ENCODE results near the gene TNF.
"Not testable (repeated sequence)": the region's sequence is repeated elsewhere in the genome, so short reads cannot be mapped to it uniquely, and the experiment has no call there.

Gene TNF

DNA sequence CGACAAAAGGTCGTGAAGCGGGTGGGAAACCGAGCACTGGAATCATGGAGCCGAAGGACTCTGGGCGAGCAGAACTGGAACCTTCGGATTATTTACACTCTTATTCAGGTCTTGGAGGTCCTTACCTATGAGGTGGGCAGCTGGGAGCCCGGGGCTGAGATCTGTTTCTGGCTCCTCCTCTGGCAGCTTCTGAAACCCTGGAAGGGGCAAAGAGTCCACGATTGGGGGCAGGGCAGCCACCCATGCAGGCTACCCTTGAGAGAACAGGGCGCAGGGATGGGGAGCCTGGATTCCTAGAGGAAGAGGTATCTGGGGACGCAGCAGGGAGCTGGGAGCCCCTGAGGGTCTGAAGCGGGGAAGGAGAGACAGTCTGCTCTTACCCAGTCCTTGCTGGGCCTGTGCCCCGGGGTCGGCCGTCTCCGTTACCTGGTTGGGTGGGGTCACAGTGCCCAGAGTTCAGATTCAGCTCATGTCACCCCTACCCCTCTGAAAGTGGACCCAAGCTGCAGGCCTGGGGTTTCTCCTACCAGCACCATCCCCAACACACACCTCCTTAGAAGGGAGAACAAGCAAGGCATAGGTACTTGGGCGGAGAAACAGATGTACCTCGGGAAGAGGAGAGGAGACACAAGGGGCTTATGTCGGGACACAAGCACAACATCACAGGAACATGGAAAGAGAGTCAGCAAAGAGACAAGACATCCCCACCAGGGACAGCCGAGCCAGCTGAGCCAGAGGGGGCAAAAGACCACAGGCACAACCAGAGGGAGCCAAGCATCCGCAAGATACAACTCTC is 6.3 kb downstream of the TNF start:
- peaks cover 5% of the 10 kb centered on the region for H3K4me1 ChIP-seq (ENCODE audit: control insufficient read depth, insufficient read depth, low read length, unreplicated experiment)
- peak overlapping the region; percentile 98 for H3K4me3 ChIP-seq (ENCODE audit: low read depth, low read length)
- peaks cover 4% of the 10 kb centered on the region for H3K79me2 ChIP-seq (ENCODE audit: control insufficient read depth, insufficient read depth, low read length, unreplicated experiment)
- peak overlapping the region; percentile 97 for H2AFZ ChIP-seq (ENCODE audit: low read length, unreplicated experiment)
- no peaks in the 10 kb centered on the region for H3K27me3 ChIP-seq (ENCODE audit: insufficient read depth, low read length)
- H3K36me3 ChIP-seq (ENCODE audit: insufficient read depth, low read length), result no peaks in the 10 kb centered on the region
- no peak overlapping the region for H3K27ac ChIP-seq (ENCODE audit: low read depth, low read length)

DNA sequence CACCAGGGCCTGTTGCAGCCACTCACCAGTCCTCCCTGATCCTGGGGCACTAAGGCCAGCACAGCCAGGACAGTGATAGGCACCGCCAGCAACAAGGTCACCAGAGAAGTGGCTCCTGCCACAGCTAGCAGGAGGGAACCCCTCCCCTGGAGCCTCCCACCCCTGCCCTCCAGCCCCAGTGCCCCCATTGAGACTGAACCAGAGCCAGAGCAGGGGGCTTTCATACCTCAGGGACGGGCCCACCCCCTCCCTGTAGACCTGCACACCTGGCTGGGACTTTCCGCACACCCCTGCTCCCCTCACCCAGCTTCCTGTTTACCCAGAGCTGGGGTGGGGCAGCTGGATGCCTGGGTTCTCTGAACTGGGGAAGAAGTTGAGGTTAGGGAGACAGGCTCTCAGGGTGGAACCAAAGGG is 6.9 kb downstream of the TNF start, which contains the start of gene LTB:
LTB (minus strand) TSS at position 195 of the 414 bp plus-strand sequence; CDS start at position 188, 7 bp downstream.
- H3K27me3 ChIP-seq (ENCODE audit: insufficient read depth, low read length), result no peaks in the 10 kb centered on the region
- peaks cover 4% of the 10 kb centered on the region for H3K79me2 ChIP-seq (ENCODE audit: control insufficient read depth, insufficient read depth, low read length, unreplicated experiment)
- peak within 1 kb of the TSS; percentile 98 for H3K4me3 ChIP-seq (ENCODE audit: low read depth, low read length)
- H3K36me3 ChIP-seq (ENCODE audit: insufficient read depth, low read length), result no peaks in the 10 kb centered on the region
- H3K4me1 ChIP-seq (ENCODE audit: control insufficient read depth, insufficient read depth, low read length, unreplicated experiment), result peaks cover 5% of the 10 kb centered on the region
- H2AFZ ChIP-seq (ENCODE audit: low read length, unreplicated experiment), result peak within 1 kb of the TSS; percentile 97
- H3K27ac ChIP-seq (ENCODE audit: low read depth, low read length), result no peak within 1 kb of the TSS

GRCh38 chr6:31585491-31585890 is 10.1 kb downstream of the TNF start:
- H3K27ac ChIP-seq (ENCODE audit: low read depth, low read length), result no peak overlapping the region

DNA sequence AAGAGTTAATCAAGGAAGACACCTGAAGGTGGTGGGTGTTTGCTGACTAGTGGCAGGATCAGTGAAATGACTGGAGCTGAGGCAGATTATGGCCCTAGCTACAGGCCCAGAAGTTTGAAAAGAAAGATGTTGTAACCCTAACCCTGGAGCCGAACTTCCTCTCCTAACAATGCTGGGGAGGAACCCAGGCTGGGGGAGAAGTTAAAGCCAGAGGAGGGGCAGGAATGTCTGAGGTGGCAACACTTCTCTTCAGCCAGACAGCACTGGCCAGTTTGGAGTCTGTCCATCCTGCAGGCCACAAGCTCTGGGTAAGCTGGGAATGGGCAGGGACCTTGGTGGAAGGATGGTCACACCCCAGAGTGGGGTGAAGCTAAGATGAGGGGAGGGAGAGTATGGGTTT is 10.6 kb downstream of the TNF start, which contains the start of gene LST1:
LST1 (plus strand) TSS at position 270 of the 400 bp plus-strand sequence. CDS start 1,023 bp downstream, outside the sequence.
- Histone ChIP-seq H2AFZ (ENCODE audit: low read length, unreplicated experiment) (no peak within 1 kb of the TSS), H3K79me2 (ENCODE audit: control insufficient read depth, insufficient read depth, low read length, unreplicated experiment) (peaks cover 4% of the 10 kb centered on the region), H3K36me3 (ENCODE audit: insufficient read depth, low read length) (no peaks in the 10 kb centered on the region), H3K4me1 (ENCODE audit: control insufficient read depth, insufficient read depth, low read length, unreplicated experiment) (peaks cover 5% of the 10 kb centered on the region), H3K27me3 (ENCODE audit: insufficient read depth, low read length) (no peaks in the 10 kb centered on the region), H3K27ac (ENCODE audit: low read depth, low read length) (no peak within 1 kb of the TSS), H3K4me3 (ENCODE audit: low read depth, low read length) (no peak within 1 kb of the TSS)

More at GRCh38 chr6:31585491-31585890, 10.1 kb downstream of the TNF start:
- no peak overlapping the region for H2AFZ ChIP-seq (ENCODE audit: low read length, unreplicated experiment)
- peaks cover 5% of the 10 kb centered on the region for H3K4me1 ChIP-seq (ENCODE audit: control insufficient read depth, insufficient read depth, low read length, unreplicated experiment)
- H3K27me3 ChIP-seq (ENCODE audit: insufficient read depth, low read length), result no peaks in the 10 kb centered on the region
- no peak overlapping the region for H3K4me3 ChIP-seq (ENCODE audit: low read depth, low read length)
- H3K79me2 ChIP-seq (ENCODE audit: control insufficient read depth, insufficient read depth, low read length, unreplicated experiment), result peaks cover 4% of the 10 kb centered on the region
- H3K36me3 ChIP-seq (ENCODE audit: insufficient read depth, low read length), result no peaks in the 10 kb centered on the region

GRCh38 chr6:31586599-31587281 is 11.4 kb downstream of the TNF start:
- Histone ChIP-seq H3K36me3 (ENCODE audit: insufficient read depth, low read length) (no peaks in the 10 kb centered on the region), H3K27ac (ENCODE audit: low read depth, low read length) (no peak overlapping the region), H3K79me2 (ENCODE audit: control insufficient read depth, insufficient read depth, low read length, unreplicated experiment) (no peaks in the 10 kb centered on the region), H3K4me3 (ENCODE audit: low read depth, low read length) (no peak overlapping the region), H3K27me3 (ENCODE audit: insufficient read depth, low read length) (no peaks in the 10 kb centered on the region), H3K4me1 (ENCODE audit: control insufficient read depth, insufficient read depth, low read length, unreplicated experiment) (peaks cover 2% of the 10 kb centered on the region), H2AFZ (ENCODE audit: low read length, unreplicated experiment) (no peak overlapping the region)

DNA sequence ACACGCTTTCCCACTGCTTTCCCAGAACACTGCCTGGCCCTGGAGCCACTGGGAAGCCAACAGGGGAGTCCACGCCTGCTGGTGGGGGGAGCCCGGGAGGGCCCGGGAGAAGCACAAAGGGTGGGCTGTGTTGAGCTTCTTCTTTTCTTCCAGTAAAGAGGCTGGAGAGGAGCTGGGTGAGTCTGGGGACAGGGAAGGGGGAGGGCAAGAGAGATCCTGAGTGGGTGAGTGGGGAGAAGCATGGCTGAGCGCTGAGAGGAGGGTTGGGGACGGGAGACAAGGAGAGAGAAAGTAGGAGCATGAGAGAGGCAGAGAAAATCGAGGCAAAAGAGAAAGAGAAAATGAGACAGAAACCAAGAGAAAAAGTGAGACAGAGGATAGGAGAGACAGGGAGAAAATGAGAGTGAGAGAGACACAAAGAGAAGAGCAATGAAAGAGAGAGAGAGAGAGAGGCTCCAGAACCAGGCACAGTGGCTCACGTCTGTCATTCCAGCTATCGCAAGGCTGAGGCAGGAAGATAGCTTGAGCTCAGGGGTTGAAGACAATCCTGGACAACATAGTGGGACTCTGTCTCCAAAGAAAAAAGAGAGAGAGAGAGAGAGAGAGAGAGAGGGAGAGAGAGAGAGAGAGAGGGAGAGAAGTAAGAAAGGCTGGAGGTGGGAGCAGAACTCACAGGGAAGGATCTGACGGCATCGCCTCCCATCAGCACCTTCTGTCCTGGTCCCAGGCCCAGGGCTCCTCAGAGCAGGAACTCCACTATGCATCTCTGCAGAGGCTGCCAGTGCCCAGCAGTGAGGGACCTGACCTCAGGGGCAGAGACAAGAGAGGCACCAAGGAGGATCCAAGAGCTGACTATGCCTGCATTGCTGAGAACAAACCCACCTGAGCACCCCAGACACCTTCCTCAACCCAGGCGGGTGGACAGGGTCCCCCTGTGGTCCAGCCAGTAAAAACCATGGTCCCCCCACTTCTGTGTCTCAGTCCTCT is 12.7 kb downstream of the TNF start:
- no peak overlapping the region for H3K27ac ChIP-seq (ENCODE audit: low read depth, low read length)
- H3K79me2 ChIP-seq (ENCODE audit: control insufficient read depth, insufficient read depth, low read length, unreplicated experiment), result no peaks in the 10 kb centered on the region
- H3K27me3 ChIP-seq (ENCODE audit: insufficient read depth, low read length), result no peaks in the 10 kb centered on the region
- H3K36me3 ChIP-seq (ENCODE audit: insufficient read depth, low read length), result no peaks in the 10 kb centered on the region
- no peak overlapping the region for H3K4me3 ChIP-seq (ENCODE audit: low read depth, low read length)
- H3K4me1 ChIP-seq (ENCODE audit: control insufficient read depth, insufficient read depth, low read length, unreplicated experiment), result no peaks in the 10 kb centered on the region
- H2AFZ ChIP-seq (ENCODE audit: low read length, unreplicated experiment), result no peak overlapping the region

- H2AFZ ChIP-seq (ENCODE audit: low read length, unreplicated experiment), result no peak overlapping the region
- no peak overlapping the region for H3K27ac ChIP-seq (ENCODE audit: low read depth, low read length)
- no peaks in the 10 kb centered on the region for H3K79me2 ChIP-seq (ENCODE audit: control insufficient read depth, insufficient read depth, low read length, unreplicated experiment)
- H3K4me1 ChIP-seq (ENCODE audit: control insufficient read depth, insufficient read depth, low read length, unreplicated experiment), result no peaks in the 10 kb centered on the region
- no peak overlapping the region for H3K4me3 ChIP-seq (ENCODE audit: low read depth, low read length)
- H3K27me3 ChIP-seq (ENCODE audit: insufficient read depth, low read length), result no peaks in the 10 kb centered on the region
- no peaks in the 10 kb centered on the region for H3K36me3 ChIP-seq (ENCODE audit: insufficient read depth, low read length)
Measured at GRCh38 chr6:31588871-31589650, 13.7 kb downstream of the TNF start.

GRCh38 chr6:31590691-31591090 is 15.3 kb downstream of the TNF start:
- not testable (repeated sequence) for H2AFZ ChIP-seq (ENCODE audit: low read length, unreplicated experiment); H3K4me1 ChIP-seq (ENCODE audit: control insufficient read depth, insufficient read depth, low read length, unreplicated experiment); H3K79me2 ChIP-seq (ENCODE audit: control insufficient read depth, insufficient read depth, low read length, unreplicated experiment); H3K36me3 ChIP-seq (ENCODE audit: insufficient read depth, low read length); H3K27ac ChIP-seq (ENCODE audit: low read depth, low read length); H3K4me3 ChIP-seq (ENCODE audit: low read depth, low read length); H3K27me3 ChIP-seq (ENCODE audit: insufficient read depth, low read length)

DNA sequence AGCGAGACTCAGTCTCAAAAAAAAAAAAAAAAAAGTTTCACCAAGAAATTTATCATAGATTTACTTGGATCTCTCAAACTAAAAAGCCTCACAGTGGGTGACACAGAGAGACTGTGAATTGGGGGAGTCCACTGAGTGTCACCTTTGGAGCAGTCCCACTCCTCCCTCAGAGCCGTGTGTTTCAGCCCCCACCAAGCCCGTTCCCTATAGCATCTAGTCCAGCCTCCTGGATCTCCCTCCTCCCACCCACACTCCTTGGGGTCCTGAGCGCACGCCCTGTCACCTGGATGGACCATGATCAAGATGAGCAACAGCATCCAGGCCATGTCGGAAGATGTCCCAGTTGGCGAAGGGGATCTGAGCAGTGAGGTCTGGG is 17.0 kb downstream of the TNF start:
- Histone ChIP-seq H3K27ac (ENCODE audit: low read depth, low read length) (no peak overlapping the region), H2AFZ (ENCODE audit: low read length, unreplicated experiment) (no peak overlapping the region)

GRCh38 chr6:31597006-31597405 is 21.6 kb downstream of the TNF start:
- Histone ChIP-seq H3K79me2 (ENCODE audit: control insufficient read depth, insufficient read depth, low read length, unreplicated experiment) (no peaks in the 10 kb centered on the region), H3K4me1 (ENCODE audit: control insufficient read depth, insufficient read depth, low read length, unreplicated experiment) (no peaks in the 10 kb centered on the region), H2AFZ (ENCODE audit: low read length, unreplicated experiment) (no peak overlapping the region), H3K27ac (ENCODE audit: low read depth, low read length) (no peak overlapping the region), H3K4me3 (ENCODE audit: low read depth, low read length) (no peak overlapping the region), H3K36me3 (ENCODE audit: insufficient read depth, low read length) (no peaks in the 10 kb centered on the region), H3K27me3 (ENCODE audit: insufficient read depth, low read length) (no peaks in the 10 kb centered on the region)

More for the DNA sequence above, 17.0 kb downstream of the TNF start:
- no peak overlapping the region for H3K4me3 ChIP-seq (ENCODE audit: low read depth, low read length)
- no peaks in the 10 kb centered on the region for H3K36me3 ChIP-seq (ENCODE audit: insufficient read depth, low read length)
- H3K4me1 ChIP-seq (ENCODE audit: control insufficient read depth, insufficient read depth, low read length, unreplicated experiment), result no peaks in the 10 kb centered on the region
- H3K27me3 ChIP-seq (ENCODE audit: insufficient read depth, low read length), result no peaks in the 10 kb centered on the region
- H3K79me2 ChIP-seq (ENCODE audit: control insufficient read depth, insufficient read depth, low read length, unreplicated experiment), result no peaks in the 10 kb centered on the region

All from ACC112 (cell line).